B cell (primary cell): ENCODE data around the gene HLA-A. TPM values are rescaled to one million over a fixed set of nuclear protein-coding genes. Genes with fewer than 3 reads are reported as not detected.

ENCODE experiments used
- ATAC-seq: fragments of 200-7000 bp; cut with Tn5 transposase; one replicate; pipeline ENCODE4 v1.10.0; 2021; ENCODE audit warnings: low read depth, mild to moderate bottlenecking, moderate number of reproducible peaks, moderate library complexity
- CTCF ChIA-PET: fragments of 350-600 bp; sonication (Branson Sonifier 250); formaldehyde crosslinking; loops from one replicate; lab custom pipeline; 2021; ENCODE audit warnings: antibody characterized with exemption, inconsistent platforms; lab: Charles Lee
- POLR2A ChIA-PET: fragments of 350-600 bp; sonication (Branson Sonifier 250); formaldehyde crosslinking; loops from one replicate; lab custom pipeline; 2021; ENCODE audit warnings: antibody characterized with exemption; lab: Charles Lee
- DNase-seq: peaks from one replicate; pipeline ENCODE4 v3.0.0; 2013
- H2AFZ ChIP-seq: 2 replicates; pipeline ENCODE4 v1.6.1; 2012; ENCODE audit warnings: mild to moderate bottlenecking, low read depth, low read length; ENCODE audit not compliant: insufficient read depth, poor library complexity, severe bottlenecking
- H3K27ac ChIP-seq, 2 donors: 1 replicate in 1 of 2; 2 replicates in 1 of 2; pipeline ENCODE4 v1.5.1; 2012 to 2013; ENCODE audit warnings: low read length in 2 of 2, mild to moderate bottlenecking in 2 of 2, moderate library complexity in 1 of 2
- H3K27me3 ChIP-seq, 4 experiments: fragments of 200-600 bp in 1 of 4; sonication (generic) in 1 of 4; replicated peaks in 1 of 4; 1 replicate in 2 of 4; 2 replicates in 2 of 4; pipeline versions ENCODE4 v1.6.1 to v1.7.0; 2013 to 2016; ENCODE audit warnings: low read length in 3 of 4, mild to moderate bottlenecking in 2 of 4, mixed read lengths in 1 of 4, moderate library complexity in 1 of 4; ENCODE audit not compliant: insufficient read depth in 4 of 4, control insufficient read depth in 3 of 4; ENCODE audit errors: control extremely low read depth in 1 of 4
- H3K36me3 ChIP-seq, 2 experiments: replicated peaks in 1 of 2; 1 replicate in 1 of 2; 2 replicates in 1 of 2; pipeline versions ENCODE4 v1.6.1 to v1.7.1; 2013; ENCODE audit warnings: low read length in 1 of 2; ENCODE audit not compliant: insufficient read depth in 2 of 2, control insufficient read depth in 1 of 2; ENCODE audit errors: control extremely low read depth in 1 of 2, extremely low read depth in 1 of 2
- H3K4me1 ChIP-seq, 2 donors: fragments of 200-600 bp in 1 of 2; sonication (generic) in 1 of 2; 1 replicate in 1 of 2; 2 replicates in 1 of 2; pipeline versions ENCODE4 v1.5.1 to v1.6.1; 2013 to 2017; ENCODE audit warnings: low read length in 2 of 2; ENCODE audit not compliant: control insufficient read depth in 2 of 2, insufficient read depth in 2 of 2
- H3K4me2 ChIP-seq: replicated peaks from 2 replicates; pipeline ENCODE3; 2012; ENCODE audit warnings: mild to moderate bottlenecking, low read depth, low read length; ENCODE audit not compliant: poor library complexity, severe bottlenecking
- H3K4me3 ChIP-seq, 5 experiments: fragments of 200-600 bp in 1 of 5; sonication (generic) in 1 of 5; 1 replicate in 3 of 5; 2 replicates in 2 of 5; pipeline versions ENCODE4 v1.5.1 to v1.7.0; 2011 to 2016; ENCODE audit warnings: low read length in 4 of 5, mild to moderate bottlenecking in 4 of 5, low read depth in 2 of 5, control low read depth in 1 of 5, moderate library complexity in 1 of 5; ENCODE audit not compliant: insufficient read depth in 1 of 5; ENCODE audit errors: control extremely low read depth in 1 of 5, extremely low read depth in 1 of 5
- H3K79me2 ChIP-seq: fragments of 200-600 bp; sonication (generic); one replicate; pipeline ENCODE4 v1.6.0; 2016; ENCODE audit warnings: low read length; ENCODE audit not compliant: control insufficient read depth, insufficient read depth
- H3K9ac ChIP-seq: fragments of 200-600 bp; sonication (generic); 2 replicates; pipeline ENCODE4 v1.6.1; 2017; ENCODE audit warnings: mild to moderate bottlenecking, low read length, moderate library complexity
- H3K9me3 ChIP-seq, 3 donors: one replicate each; pipeline versions ENCODE4 v1.6.1 to v1.7.1; 2013; ENCODE audit warnings: low read length in 2 of 3; ENCODE audit not compliant: control insufficient read depth in 2 of 3, insufficient read depth in 1 of 3; ENCODE audit errors: control extremely low read depth in 1 of 3
- H4K20me1 ChIP-seq: 2 replicates; pipeline ENCODE4 v1.6.0; 2012; ENCODE audit warnings: mild to moderate bottlenecking, low read length; ENCODE audit not compliant: insufficient read depth, control insufficient read depth, poor library complexity, severe bottlenecking
- H3K27ac Mint-ChIP-seq: one replicate; pipeline ENCODE4 v1.8.0; 2021; ENCODE audit warnings: mixed read lengths
- H3K27me3 Mint-ChIP-seq: one replicate; pipeline ENCODE4 v1.8.0; 2021; ENCODE audit warnings: mixed read lengths
- H3K4me1 Mint-ChIP-seq: one replicate; pipeline ENCODE4 v1.8.0; 2021; ENCODE audit warnings: mixed read lengths
- H3K4me3 Mint-ChIP-seq: one replicate; pipeline ENCODE4 v1.8.0; 2021; ENCODE audit warnings: mixed read lengths
- H3K9me3 Mint-ChIP-seq: one replicate; pipeline ENCODE4 v1.8.0; 2022; ENCODE audit warnings: mixed read lengths; ENCODE audit not compliant: insufficient read depth
- CTCF ChIP-seq: fragments of 200-600 bp; IDR thresholded peaks from one replicate; pipeline ENCODE4 v1.8.0; 2022; ENCODE audit warnings: antibody characterized with exemption, mild to moderate bottlenecking
- EZH2 ChIP-seq: IDR thresholded peaks from 2 replicates; pipeline ENCODE4 v1.6.1; 2012; ENCODE audit warnings: borderline replicate concordance, low read depth, mild to moderate bottlenecking, moderate library complexity, low read length; ENCODE audit not compliant: insufficient read depth, poor library complexity, severe bottlenecking
- WGBS: methylation state at CpG from one replicate; pipeline ENCODE4 v1.1.5; 2013; ENCODE audit warnings: missing lambda C conversion rate; ENCODE audit not compliant: insufficient coverage; 5-methylcytosine and 5-hydroxymethylcytosine counted together
- intact Hi-C: fragments of 100-400 bp; cut with micrococcal nuclease; formaldehyde crosslinking; loops from one replicate; pipeline ENCODE4 v1.10.0; 2022
- polyA plus RNA-seq: library from polyadenylated mRNA; depleted of rRNA; stranded (reverse); fragments of >200 nt; gene quantifications from 2 replicates; pipeline ENCODE4 v1.2.3, GENCODE V29; 2012
- total RNA-seq, 2 donors: library from RNA; stranded (reverse); fragments of 120-200 nt in 1 of 2; gene quantifications; 1 replicate in 1 of 2; 2 replicates in 1 of 2; pipeline versions ENCODE4 v1.2.3 to v1.2.4, GENCODE V29; 2013 to 2022

Gene HLA-A
- total and polyA plus RNA-seq, 2 donors (not counting 1 experiment from before 2014, with no cell fraction given), result 1,607 to 2,454 TPM

- peak overlapping the region; percentile 100 for H3K9ac ChIP-seq
- 8% methylated on average over 50 of the region's 58 CpGs for WGBS
- no peak for TF ChIP-seq EZH2
- TF ChIP-seq CTCF, result no peak
- intact Hi-C loops, result loop anchor here (5.0 kb wide), 3 partner anchors 34 to 221 kb away; partner anchors contain the start of genes HLA-F and POLR1H
- H3K4me3 ChIP-seq, result peak overlapping the region in 4 of 5 experiments; percentile 72 to 97 (median 91)
- peak overlapping the region; percentile 89 for H3K4me2 ChIP-seq
- ChIA-PET POLR2A (interaction anchor here (2.4 kb wide), 1 partner anchor 22 kb away, joined by 12 read pairs; no protein-coding TSS in a partner anchor), CTCF (no interaction called here)
- no peaks in the 10 kb centered on the region for H3K9me3 ChIP-seq
- H2AFZ ChIP-seq, result no peak overlapping the region
- H4K20me1 ChIP-seq, result peaks cover 49% of the 10 kb centered on the region
- Mint-ChIP-seq H3K27me3 (no peaks in the 10 kb centered on the region), H3K4me3 (peak overlapping the region; percentile 99), H3K27ac (peak overlapping the region; percentile 100), H3K9me3 (no peaks in the 10 kb centered on the region), H3K4me1 (peaks cover 68% of the 10 kb centered on the region)
- peak overlapping the region; percentile 100 for H3K27ac ChIP-seq
- DNase-seq (peak; percentile 58), ATAC-seq (no peak)
- H3K27me3 ChIP-seq, result no peaks in the 10 kb centered on the region
- H3K4me1 ChIP-seq, result peaks cover 39 to 51% of the 10 kb centered on the region in 2 donors
- H3K36me3 ChIP-seq, result peaks cover 1 to 44% of the 10 kb centered on the region in 2 experiments
- peaks cover 56% of the 10 kb centered on the region for H3K79me2 ChIP-seq
Measured at GRCh38 chr6:29943053-29943966, 978 bp downstream of the HLA-A start.
